ENCODE measurements around the gene RASA3.
A peak's percentile ranks its signal among the peaks of the same experiment; 100 is the strongest.

RASA3 gene

GRCh38 chr13:113934576-113934975, 197.8 kb downstream of the RASA3 start:
- no peak for DNase-seq (ENCODE audit: low spot score)

DNA sequence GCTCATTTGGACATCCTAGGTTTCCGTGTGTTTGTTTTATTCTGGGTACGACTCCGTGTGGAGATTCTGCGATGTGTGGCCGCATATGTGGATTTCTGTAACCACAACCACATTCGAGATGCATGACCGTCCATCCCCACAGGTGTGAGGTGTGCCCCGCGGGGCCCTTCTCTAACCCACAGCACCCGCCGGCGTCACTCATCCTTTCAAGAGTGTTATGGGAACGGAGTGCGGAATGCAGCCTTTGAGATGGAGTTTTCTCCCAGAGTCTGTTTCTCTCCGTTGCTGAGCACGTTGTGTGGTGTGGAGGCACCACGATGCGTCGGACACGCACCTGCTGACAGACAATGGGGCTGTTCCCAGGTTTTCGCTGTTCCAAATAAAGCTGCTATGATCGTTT, 198.5 kb downstream of the RASA3 start:
- DNase-seq (ENCODE audit: low spot score), result no peak

- DNase-seq (ENCODE audit: low spot score), result no peak
Observed at GRCh38 chr13:113931841-113932459, 200.5 kb downstream of the RASA3 start.

GRCh38 chr13:113930671-113931637, 201.5 kb downstream of the RASA3 start:
- no peak for DNase-seq (ENCODE audit: low spot score)

- DNase-seq (ENCODE audit: low spot score), result no peak
Observed at GRCh38 chr13:113929628-113930615, 202.5 kb downstream of the RASA3 start.

DNA sequence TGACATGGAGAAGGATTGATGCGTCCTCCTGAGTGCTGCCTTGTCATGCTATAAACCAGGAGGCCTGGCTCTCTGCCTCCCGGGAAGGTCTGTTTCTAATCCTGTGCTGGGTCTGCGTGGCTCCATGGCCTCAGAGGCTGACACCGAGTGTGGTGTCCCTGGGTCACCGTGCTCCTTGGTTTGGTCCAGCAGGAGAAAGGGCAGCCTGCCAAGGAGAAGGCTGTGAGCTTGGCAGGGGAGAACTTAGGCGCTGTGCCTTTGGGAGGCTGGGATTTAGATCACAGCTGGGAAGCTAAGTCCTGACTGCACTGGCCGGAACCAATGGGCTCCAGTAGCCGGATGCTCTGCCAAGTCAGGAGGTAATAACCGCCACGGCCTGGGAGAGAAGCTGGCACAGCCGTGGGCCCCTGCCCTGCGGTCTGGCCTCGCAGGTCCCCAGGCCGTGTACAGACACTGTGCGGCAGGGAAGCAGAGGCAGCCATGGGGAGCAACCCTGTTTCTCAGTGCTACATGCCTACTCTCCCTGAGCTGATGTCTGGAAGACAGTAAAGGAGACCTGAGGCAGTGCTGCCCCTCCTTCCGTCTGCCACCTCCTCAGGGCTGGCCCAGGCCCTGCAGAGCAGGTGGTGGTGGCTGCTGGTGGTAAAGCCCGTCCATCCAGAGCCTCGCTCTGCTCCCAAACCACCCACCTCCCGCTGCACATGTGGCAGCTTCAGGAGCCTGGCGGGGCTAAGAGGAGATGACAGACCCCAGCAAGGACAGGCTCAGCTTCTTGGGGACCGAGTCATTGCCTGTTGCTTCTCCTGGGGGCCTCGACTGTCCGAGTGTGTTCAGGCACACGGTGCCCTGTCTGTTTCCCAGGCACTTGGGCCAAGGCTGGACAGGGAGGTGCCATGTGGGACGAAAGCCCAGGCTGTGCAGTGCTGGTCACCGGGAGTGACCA, 203.5 kb downstream of the RASA3 start:
- peak; percentile 89 for DNase-seq (ENCODE audit: low spot score)

Measured in GM03348 (cell line).